Neutrophil (primary cell): ENCODE measurements around the gene HOXA5.

Experiments
- H3K27ac ChIP-seq: fragments of 200-600 bp; sonication (generic); 2 replicates; pipeline ENCODE4 v1.5.1; 2016; ENCODE audit warnings: mild to moderate bottlenecking, moderate library complexity
- H3K27me3 ChIP-seq: fragments of 200-600 bp; sonication (generic); 2 replicates; pipeline ENCODE4 v1.6.0; 2016; ENCODE audit warnings: mild to moderate bottlenecking
- H3K36me3 ChIP-seq: fragments of 200-600 bp; sonication (generic); 2 replicates; pipeline ENCODE4 v1.5.1; 2017
- H3K4me1 ChIP-seq, 2 experiments: fragments of 200-600 bp in 1 of 2; sonication (generic) in 1 of 2; 1 replicate in 1 of 2; 2 replicates in 1 of 2; pipeline versions ENCODE4 v1.5.1 to v1.6.1; 2013 to 2016; ENCODE audit warnings: low read depth in 1 of 2, low read length in 1 of 2, mild to moderate bottlenecking in 1 of 2, moderate library complexity in 1 of 2; ENCODE audit not compliant: control insufficient read depth in 1 of 2, insufficient read depth in 1 of 2
- H3K4me3 ChIP-seq, 2 experiments: fragments of 200-600 bp in 1 of 2; sonication (generic) in 1 of 2; 1 replicate in 1 of 2; 2 replicates in 1 of 2; pipeline ENCODE4 v1.5.1; 2013 to 2016; ENCODE audit warnings: low read depth in 1 of 2, low read length in 1 of 2, mild to moderate bottlenecking in 1 of 2, moderate library complexity in 1 of 2
- H3K9me3 ChIP-seq: fragments of 200-600 bp; sonication (generic); 2 replicates; pipeline ENCODE4 v1.5.1; 2016
- CTCF ChIP-seq: fragments of 200-600 bp; sonication (generic); IDR thresholded peaks from 2 replicates; pipeline ENCODE4 v1.5.1; 2016; ENCODE audit warnings: antibody characterized with exemption

The HOXA5 gene

GRCh38 chr7:27166531-27167505 lies 23.3 kb upstream of the HOXA5 start:
- Histone ChIP-seq H3K36me3 (no peaks in the 10 kb centered on the region), H3K27ac (no peak overlapping the region), H3K4me1 (peaks cover 43 to 75% of the 10 kb centered on the region in 2 experiments), H3K27me3 (peaks cover 100% of the 10 kb centered on the region), H3K9me3 (no peaks in the 10 kb centered on the region), H3K4me3 (peak overlapping the region in 1 of 2 experiments; percentile 68)
- TF ChIP-seq CTCF: no peak

- Histone ChIP-seq H3K4me3 (peak overlapping the region; percentile 54 to 68), H3K9me3 (no peaks in the 10 kb centered on the region), H3K27ac (no peak overlapping the region), H3K36me3 (no peaks in the 10 kb centered on the region), H3K27me3 (peaks cover 100% of the 10 kb centered on the region), H3K4me1 (peaks cover 45 to 78% of the 10 kb centered on the region in 2 experiments)
- TF ChIP-seq CTCF: no peak
Measured at GRCh38 chr7:27165996-27166530, 22.6 kb upstream of the HOXA5 start.

GRCh38 chr7:27165089-27165995 lies 21.9 kb upstream of the HOXA5 start, which contains the start of gene HOXA9:
Gene HOXA9, minus strand, starts transcription at chr7:27165537. Its CDS starts 80 bp downstream, at chr7:27165457.
- H3K9me3 ChIP-seq: no peaks in the 10 kb centered on the region
- H3K27me3 ChIP-seq: peaks cover 100% of the 10 kb centered on the region
- peak; percentile 27 for TF ChIP-seq CTCF
- H3K27ac ChIP-seq: peak within 1 kb of the TSS; percentile 4
- H3K36me3 ChIP-seq: no peaks in the 10 kb centered on the region
- peak within 1 kb of the TSS; percentile 54 to 68 for H3K4me3 ChIP-seq
- peaks cover 52 to 85% of the 10 kb centered on the region in 2 experiments for H3K4me1 ChIP-seq

GRCh38 chr7:27164367-27165088 lies 21.0 kb upstream of the HOXA5 start:
- no peak for TF ChIP-seq CTCF
- Histone ChIP-seq H3K27me3 (peaks cover 100% of the 10 kb centered on the region), H3K27ac (peak overlapping the region; percentile 4), H3K4me1 (peaks cover 57 to 86% of the 10 kb centered on the region in 2 experiments), H3K9me3 (no peaks in the 10 kb centered on the region), H3K4me3 (peak overlapping the region; percentile 54 to 68), H3K36me3 (no peaks in the 10 kb centered on the region)

- no peaks in the 10 kb centered on the region for H3K36me3 ChIP-seq
- H3K27ac ChIP-seq: no peak overlapping the region
- H3K9me3 ChIP-seq: no peaks in the 10 kb centered on the region
- H3K4me1 ChIP-seq: peaks cover 56 to 83% of the 10 kb centered on the region in 2 experiments
- peaks cover 100% of the 10 kb centered on the region for H3K27me3 ChIP-seq
- TF ChIP-seq CTCF: no peak
- peak overlapping the region; percentile 54 to 68 for H3K4me3 ChIP-seq
Measured at GRCh38 chr7:27164045-27164366, 20.5 kb upstream of the HOXA5 start.
